HTR-8/SVneo (cell line): ENCODE data around the gene SLC35F3.
A peak's percentile ranks its signal among the peaks of the same experiment; 100 is the strongest.

Source experiments
- DNase-seq: peaks from one replicate; pipeline ENCODE4 v3.0.0; 2011; ENCODE audit warnings: low spot score, mixed read lengths; ENCODE audit not compliant: insufficient read length
- FAIRE-seq: peaks from 2 replicates; lab custom pipeline; 2011; peaks lifted over from hg19 to GRCh38; lab: Jason Lieb, UNC

The SLC35F3 gene

DNA sequence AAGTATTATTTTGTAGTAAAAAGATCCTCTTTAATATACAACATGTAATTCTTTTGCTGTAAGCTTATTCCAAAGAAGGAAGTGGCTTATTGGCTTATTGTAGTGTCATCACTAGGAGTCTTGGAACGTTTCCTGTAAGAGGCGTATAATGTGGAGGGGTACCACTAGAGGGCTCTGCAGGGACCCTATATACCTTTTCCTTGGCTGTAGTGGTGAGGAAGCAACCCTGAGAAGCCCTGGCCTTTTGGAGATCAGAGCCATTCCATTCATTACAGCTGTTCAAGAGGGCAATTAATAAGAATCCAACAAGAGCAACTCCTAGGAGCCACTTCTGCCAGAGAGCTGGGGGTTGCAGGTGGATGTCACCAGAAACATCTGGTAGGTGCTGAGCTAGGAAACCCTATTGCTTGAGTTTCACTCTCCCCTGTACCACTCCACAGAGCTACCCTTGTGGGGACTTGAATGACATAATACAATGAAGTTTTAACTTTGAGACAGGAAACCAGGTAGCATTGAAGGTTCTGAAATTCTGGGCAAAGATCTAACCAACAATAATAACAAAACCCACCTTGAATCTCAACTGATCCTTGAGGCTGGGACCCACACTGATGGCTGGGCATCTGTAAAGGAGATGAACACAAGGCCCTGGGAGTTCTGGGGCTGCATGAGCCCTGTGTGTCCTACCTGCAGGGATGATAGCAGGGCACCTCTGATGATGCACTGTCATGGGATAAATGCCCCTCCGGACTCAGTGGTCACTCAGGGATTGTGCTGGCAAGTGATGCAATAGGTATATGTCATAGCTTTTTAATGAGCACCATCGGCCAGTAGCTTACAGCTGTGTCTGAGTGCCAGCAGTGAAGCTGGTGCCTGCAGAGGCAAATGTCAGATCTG is 308.5 kb downstream of the SLC35F3 start:
- peak; percentile 55 for DNase-seq
- no peak for FAIRE-seq

DNA sequence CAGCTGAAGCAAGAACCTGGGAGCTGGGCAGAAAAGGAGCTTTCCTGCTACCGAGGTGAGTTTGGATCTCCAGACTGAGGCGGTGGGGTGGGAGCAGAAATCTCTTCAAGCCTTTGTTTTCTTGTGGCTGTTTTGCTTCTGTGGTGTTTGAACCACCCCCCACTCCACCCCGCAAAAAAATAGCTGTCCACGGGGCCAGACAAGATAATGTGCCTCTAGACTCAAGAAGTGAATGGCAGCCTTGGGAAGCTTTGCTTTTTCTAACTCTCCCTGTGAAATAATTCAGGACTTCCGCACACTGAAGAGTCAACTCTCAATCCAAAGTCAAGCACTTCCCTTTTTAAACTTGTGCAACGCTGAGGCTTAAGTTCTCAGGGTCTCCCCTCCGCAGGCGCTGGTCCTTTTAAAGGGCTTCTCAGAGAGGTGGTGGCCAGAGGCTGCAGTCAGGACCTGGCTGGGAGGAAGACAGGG is 309.2 kb downstream of the SLC35F3 start:
- no peak for FAIRE-seq

DNA sequence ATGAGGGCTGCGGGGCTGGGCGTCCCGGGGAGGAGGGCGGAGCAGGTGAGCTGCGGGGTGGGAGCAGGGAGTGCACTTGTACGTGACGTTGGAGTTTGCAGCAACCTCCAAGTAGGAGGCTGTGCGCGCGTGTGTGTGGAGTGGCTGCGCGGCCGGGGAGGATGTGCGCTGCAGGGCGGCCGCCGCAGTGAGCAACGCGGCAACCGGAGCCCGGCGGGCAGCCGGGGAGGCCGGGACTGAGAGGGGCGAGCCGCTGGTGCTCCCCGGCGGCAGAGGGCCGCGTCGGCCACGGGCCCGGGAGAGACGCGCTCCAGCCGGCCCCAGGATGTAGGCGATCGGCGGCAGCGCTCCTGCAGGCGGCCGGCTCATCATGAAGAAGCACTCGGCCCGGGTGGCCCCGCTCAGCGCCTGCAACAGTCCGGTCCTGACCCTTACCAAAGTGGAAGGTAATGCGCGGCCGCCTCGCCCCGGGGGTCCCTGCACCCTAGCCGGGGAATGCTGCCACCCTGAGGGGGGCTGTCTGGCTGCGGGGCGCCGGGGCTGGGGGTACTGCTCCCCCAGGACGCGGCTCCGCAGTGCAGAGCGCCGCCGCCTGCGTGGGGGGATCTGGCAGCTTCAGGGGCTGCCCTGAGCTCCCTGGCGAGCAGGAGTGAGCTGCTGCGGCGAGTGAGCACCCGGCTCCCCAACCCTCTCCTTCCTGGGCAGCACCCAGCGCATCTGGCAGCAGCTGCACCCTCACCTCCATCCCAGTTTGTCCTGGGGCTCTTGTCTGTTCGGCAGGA is 309.8 kb downstream of the SLC35F3 start:
- FAIRE-seq (no peak), DNase-seq (peak; percentile 39)

More for the DNA sequence above, 309.2 kb downstream of the SLC35F3 start:
- DNase-seq = no peak

DNA sequence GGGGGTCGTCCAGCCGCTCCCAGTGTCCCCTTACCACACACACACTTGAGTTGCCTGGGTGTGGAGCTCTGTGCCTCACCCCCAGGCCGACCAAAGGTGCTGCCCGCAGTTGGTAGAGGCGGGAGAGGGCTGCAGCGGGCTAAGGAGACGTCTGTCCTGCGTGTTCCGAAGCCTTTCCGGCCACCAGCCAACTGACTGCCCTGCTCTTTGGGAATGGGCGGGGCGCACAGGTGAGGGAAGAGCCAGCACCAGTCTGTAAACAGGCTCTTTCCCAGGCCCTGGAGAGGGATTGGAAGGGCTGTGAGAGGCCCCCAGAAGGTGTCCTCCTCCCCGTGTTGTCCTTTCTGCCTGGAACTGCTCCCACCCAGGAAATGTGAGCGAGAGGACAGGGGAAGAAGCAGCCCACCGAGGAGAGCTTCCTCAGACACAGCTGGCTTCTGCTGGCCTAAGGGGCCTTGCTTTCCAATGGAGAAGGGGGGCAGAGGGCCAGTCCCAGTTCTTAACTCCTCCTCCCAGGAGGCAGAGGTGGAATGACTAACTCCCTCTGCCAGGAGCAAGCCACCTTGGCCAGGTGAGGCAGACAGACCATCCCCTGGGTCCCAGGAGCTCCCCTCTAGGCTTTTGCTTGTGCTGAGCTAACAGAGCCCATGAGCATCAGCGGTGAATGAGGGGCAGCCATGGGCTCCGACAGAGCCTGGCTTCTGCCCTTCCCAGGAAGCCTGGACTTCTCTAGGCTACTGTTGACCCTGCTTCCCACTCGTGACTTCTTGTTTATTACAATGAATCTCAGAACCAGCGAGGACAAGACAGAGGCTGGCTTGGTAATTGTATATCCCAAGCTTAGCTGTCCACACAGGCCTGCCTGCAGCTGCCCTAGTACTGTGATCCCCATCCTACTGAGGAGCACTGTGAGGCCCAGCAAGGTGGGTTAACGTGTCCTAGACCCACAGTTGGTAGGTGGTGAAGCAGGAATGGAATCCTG is 310.7 kb downstream of the SLC35F3 start:
- no peak for DNase-seq
- FAIRE-seq = no peak

DNA sequence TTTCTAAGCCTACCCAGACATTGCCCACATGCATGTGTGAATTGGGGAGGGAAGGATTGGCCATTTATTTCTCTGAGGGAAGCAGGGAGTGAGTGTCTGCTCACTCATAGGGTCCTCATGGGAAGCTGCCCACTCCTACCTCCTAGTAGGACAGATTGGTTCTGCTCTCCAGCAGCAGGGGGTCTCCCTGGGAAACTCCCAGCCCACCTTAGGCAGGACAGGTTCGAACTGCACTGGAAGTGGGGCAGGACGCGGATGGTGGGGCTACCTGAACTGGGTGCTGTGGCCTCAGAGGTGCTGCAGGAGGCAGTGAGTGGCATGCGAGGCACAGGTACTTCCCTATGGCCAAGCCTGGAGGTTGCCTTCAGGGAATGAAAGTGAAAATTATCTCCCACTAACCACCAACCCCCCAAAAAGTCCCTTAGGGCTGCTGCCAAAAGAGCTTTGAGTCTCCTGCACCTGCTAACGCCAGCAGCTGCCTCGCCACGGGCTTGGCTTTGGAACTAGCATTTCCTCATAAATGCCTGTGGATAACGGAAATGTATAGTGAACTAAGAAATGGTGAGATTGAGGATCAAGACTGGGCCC is 311.7 kb downstream of the SLC35F3 start:
- no peak for FAIRE-seq
- DNase-seq = no peak

DNA sequence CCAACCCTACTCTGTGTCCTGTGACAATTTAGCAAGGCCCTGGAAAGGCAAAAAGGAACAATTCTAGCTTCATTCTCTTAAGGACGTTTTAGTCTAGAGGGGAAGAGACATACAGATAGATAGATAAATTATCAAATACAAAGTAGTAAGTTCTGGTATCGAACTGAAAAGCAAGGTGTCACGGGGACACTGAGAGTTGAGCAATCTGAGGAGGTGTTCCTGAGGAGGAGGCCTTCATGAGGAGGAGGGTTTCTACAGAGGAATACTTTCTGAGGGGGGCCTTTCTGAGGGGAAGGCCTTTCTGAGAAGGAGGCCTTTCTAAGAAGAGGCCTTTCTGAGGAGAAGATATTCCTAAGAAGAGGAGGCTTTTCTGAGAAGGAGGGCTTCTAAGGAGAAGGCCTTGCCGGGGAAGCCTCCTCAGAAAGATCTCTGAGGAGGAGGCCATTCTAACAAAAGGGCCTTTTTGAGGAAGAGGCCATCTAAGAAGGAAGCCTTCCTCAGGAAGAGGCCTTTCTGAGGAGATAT is 312.9 kb downstream of the SLC35F3 start:
- FAIRE-seq = no peak

DNA sequence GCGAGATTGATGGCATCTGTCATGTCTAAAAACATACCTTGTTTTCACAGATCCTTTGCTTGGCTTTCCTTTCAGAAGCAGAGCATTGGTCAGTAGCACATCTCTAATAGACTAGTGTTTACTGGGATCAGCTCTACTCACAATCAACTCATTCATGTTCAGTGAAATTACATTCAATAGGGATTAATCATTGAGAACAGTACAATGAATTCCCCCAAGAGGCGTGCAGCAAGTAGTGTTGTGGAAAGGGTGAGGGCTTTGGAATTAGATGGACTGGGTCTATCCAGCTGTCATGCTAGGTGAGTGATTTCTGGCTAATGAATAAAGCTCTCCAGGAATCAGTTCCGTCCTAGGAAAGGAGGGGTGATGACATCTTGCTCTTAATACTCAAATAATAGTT is 313.6 kb downstream of the SLC35F3 start:
- FAIRE-seq = no peak
- no peak for DNase-seq

More for the DNA sequence above, 312.9 kb downstream of the SLC35F3 start:
- no peak for DNase-seq

DNA sequence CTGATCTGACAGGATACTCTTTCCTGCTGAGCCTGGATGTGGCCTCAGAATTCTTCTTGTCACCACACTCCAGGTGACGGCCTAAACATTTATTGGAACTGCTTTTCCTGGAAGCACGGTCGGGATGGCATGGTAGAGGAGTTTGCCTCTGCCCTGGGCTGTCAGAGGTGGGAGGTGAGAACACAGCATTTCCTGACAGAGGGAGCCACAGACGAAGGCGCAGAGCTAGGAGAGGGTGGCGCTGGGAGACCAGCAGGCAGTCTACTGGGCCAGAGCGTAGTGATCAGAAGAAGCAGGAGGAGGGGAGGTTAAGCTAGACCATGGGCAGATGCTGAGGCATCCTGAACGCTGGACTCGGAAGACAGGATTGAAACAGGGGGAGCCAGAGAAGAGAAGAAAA is 315.2 kb downstream of the SLC35F3 start:
- DNase-seq (no peak), FAIRE-seq (no peak)

DNA sequence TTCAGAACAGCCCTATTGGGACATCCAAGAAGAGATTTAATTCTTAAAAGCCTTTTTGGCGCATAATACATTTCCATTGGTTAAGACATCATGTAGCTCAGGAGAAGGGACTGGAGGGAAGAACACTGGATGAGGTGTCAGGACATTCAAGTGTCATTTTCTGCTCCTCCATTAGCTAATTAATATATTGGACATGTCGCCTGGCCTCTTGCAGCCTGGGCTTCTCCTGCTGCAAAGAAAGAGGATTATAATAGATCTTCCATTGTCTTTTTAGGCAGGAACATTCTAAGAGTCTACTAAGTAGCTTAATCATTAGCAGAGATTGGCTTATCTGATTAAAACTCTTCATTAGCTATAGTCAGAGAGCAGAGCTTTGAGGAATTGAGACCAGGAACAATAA is 317.1 kb downstream of the SLC35F3 start:
- DNase-seq (no peak), FAIRE-seq (no peak)

DNA sequence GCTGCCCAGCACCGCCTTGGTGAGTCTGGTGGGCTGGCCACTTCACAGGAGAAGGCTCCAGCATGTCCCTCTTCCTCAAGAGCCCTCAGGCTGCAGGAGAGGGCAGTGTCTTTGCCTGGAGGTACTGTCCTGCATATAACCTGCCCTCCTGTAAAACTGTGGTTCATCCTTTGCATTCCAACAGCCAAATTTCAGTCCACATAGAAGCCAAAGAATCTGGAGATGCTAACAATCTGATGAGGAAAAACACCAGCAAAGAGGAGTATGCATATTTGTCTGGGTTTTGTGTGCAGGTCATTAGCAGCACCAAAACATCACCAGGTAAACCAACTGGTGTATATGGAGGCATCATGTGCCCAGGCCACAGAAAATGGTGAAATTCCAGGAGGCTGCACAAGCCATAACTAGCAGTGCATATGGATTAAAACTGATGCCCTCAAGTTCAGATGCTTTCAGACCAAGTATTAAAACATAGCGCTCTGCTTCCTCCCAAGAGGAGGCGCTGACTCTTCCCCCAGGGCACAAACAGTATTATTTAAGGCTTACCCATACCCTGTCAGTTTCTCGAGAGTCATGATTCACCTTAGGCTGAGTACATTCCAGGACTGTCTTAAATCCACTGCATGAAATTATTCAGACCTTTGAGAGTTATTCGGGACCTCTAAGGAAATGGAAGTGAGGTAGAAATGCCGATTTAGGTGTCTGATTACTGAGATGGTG is 318.2 kb downstream of the SLC35F3 start:
- no peak for FAIRE-seq
- DNase-seq = peak; percentile 48

DNA sequence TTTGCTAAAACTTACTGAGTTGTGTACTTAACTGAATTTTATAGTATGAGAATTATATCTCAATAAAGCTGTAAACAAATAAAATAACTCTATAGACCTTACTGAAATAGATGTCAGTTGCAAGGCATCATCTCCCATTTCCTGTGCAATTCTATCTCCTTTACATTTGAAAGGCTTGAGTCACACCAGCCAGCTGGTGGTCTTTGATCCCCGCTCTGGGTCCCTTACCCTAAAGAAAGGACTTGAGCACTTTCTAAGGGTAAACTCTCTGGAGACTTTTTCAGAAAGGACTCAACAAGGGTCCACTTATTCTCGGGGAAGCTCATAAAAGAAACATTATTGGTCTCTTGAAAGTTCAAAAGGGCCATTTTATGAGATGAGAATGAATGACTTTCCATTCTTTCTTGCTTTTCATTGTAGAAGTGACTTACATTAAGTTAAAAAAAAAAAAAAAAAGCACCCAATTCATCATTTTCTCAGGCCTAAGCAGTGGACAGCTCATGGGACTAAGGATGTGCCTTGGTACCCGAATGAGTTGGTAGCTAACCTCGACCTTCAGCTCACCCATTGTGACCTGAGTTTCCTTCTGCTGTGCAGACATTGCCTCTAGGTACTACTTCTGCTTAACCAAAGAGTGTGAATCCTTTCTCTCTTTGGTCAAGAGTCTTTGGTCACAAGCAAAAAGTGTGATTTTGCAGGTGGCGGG is 321.8 kb downstream of the SLC35F3 start:
- no peak for FAIRE-seq
- no peak for DNase-seq

DNA sequence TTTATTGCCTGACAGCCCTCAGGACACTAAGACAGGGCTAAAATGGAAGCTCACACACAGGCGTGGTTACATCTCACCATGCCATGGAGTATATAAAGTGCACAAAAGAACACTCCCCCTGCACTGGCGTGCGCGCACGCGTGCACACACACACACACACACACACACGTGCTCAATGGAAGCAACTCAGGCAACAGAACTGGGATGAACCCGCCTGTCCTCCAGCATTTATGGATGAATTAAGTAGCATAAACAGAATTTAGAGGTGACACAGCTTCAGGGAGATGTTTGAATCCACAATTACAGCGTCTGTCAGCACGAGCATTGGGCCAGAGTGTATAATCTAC is 322.3 kb downstream of the SLC35F3 start:
- DNase-seq (no peak), FAIRE-seq (no peak)

DNA sequence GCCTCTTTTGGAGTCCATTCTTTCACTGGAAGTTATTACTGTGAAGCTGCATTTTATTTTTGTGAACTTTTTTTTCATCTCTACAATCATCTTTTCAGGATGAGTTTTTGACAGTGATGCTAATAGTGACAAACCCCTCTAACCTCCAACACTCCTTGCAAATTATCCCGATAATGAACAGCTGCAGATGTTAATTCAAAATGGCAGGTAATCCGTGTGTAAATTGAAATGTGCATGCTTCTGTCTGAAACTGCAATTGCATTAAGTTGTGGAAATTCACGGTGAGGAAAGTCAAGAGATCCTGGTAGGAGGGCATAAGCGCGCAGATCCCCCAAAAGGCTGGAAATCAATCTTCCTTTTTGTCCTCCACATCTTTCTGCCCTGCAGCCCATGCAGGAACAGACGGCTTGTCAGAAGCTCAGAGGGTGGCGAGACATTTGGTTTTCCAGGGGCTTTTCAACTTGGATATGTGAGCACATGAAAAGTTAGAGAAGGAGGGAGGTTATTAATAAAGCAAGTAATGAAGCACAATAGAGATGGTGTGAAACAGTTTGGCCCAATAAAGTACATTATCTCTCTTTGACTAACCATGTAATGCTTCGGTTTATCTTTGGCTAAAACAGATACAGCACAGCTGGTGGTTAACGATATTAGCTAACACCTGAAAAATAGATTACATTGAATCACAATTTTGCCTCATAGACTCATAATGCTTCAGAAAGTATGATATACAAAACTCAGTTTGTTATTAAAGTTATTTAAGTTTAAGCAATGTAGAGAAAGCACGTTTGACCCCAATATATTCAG is 325.3 kb downstream of the SLC35F3 start:
- DNase-seq (no peak), FAIRE-seq (no peak)

DNA sequence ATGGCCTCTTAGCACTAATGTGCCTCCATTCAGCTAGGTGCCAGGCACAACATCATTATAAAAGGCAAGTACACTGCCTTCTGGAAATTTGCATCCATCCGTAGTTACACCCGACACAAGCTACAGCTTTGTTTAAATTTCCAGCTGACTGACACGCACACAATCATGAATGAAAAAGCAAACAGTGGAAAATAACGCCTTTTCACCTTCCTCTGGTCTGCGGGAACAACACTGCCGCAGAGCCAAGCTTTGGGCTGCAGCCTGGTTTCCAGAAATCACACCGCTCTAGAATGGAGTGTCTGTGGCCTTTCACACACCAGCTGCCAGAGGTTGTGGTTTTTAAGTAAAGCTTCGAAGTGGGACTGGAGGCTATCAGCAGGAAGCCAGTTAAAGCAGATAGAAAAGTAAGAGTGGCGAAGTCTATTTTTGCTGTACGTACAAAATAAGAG is 326.0 kb downstream of the SLC35F3 start:
- no peak for FAIRE-seq
- no peak for DNase-seq

DNA sequence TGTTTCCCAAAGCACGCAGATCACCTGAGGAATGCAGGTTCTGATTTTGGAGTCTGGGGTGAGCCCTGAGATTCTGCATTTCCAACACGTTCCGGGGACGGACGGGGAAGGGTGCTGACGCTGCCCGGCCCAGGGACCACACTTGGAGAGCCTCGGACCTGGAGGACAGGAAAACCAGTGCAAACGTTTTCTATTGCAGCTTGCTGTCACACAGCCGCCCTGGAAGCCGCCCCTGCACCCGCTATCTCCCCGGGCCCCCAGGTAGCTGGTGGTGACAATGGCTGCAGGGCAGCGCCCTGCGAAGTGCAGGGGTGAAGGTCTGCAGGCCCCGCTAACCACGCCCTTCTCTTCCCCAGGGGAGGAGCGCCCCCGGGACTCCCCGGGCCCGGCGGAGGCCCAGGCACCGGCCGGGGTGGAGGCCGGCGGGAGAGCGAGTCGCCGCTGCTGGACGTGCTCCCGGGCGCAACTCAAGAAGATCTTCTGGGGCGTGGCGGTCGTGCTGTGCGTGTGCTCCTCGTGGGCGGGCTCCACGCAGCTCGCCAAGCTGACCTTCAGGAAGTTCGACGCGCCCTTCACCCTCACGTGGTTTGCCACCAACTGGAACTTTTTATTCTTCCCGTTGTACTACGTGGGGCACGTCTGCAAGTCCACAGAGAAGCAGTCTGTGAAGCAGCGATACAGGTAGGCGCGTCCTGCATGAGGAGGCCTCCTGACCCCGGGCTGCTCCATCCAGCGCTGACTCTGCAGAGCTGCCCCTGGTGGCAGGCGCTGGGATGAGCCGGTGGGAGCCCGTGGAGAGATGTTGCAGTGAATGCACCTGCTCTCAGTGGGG is 326.8 kb downstream of the SLC35F3 start:
- FAIRE-seq = no peak
- DNase-seq = no peak

DNA sequence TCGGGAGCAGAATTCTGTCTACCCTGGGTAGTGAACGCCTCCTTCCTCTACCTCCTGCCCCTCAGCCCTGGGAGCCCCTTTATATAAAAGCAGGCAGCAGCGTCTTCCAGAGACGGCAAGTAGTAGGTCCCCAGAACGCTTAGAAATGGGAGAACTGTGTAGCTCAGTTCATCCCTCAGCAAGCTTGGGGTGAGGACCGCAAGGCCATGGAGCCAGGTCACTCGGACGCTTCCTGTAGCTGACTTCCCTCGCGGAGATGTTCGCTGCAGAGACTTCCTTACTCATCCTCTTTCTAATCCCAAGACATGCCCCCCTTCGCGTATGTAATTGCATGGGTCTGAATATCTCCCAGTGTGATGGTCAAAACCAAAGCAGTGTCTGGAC is 327.4 kb downstream of the SLC35F3 start:
- DNase-seq = no peak
- no peak for FAIRE-seq

DNA sequence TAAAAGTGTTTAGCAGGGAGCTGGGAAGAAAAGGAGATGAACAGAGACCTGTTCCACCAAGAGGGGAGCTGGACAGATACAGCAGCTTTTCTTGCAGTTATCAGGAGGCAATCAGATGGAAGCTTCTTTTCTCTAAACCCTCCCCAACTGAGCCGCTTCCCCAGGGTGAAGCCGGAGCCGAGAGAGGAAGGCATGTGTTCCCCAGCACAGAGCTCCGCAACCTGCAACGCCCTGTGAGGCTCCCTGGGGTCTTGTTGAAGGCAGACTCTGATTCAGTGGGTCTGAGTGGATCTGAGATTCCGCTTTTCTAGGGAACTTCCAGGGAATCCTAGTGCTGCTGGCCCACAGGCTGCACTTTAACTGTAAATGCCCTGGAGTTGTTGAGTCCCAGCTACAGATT is 329.7 kb downstream of the SLC35F3 start:
- no peak for FAIRE-seq

More for the DNA sequence above, 329.7 kb downstream of the SLC35F3 start:
- DNase-seq = no peak
